HepG2 (cell line): ENCODE data around the gene CC2D1A. TPM values are rescaled to one million over a fixed set of nuclear protein-coding genes. Genes with fewer than 3 reads are reported as not detected.

Experiments used
- CEBPB ChIP-seq: IDR thresholded peaks from 2 replicates; pipeline ENCODE4 v1.6.1; 2011; ENCODE audit warnings: low read depth, low read length, improper control_type of control experiment, borderline replicate concordance
- CHD2 ChIP-seq: IDR thresholded peaks from 2 replicates; pipeline ENCODE4 v1.6.1; 2011; ENCODE audit warnings: low read depth, low read length, improper control_type of control experiment
- FOXC1 ChIP-seq: sonication (generic); formaldehyde crosslinking; IDR thresholded peaks from 2 replicates; pipeline ENCODE4 v1.8.0; 2022; ENCODE audit warnings: mild to moderate bottlenecking, missing genetic modification reagents, borderline replicate concordance
- HDAC6 ChIP-seq: fragments of 200-600 bp; sonication (generic); IDR thresholded peaks from 2 replicates; pipeline ENCODE4 v1.7.0; 2017; ENCODE audit warnings: mild to moderate bottlenecking, antibody characterized with exemption, low read length, low read depth
- HES4 ChIP-seq: sonication (generic); formaldehyde crosslinking; IDR thresholded peaks from 2 replicates; pipeline ENCODE4 v1.9.0; 2021; ENCODE audit warnings: mild to moderate bottlenecking, missing genetic modification reagents, borderline replicate concordance
- MAZ ChIP-seq, 2 experiments: sonication (generic) in 1 of 2; formaldehyde crosslinking in 1 of 2; IDR thresholded peaks; 2 replicates each; pipeline versions ENCODE4 v1.5.0 to v1.6.1; 2012 to 2020; ENCODE audit warnings: low read depth in 2 of 2, mild to moderate bottlenecking in 2 of 2, borderline replicate concordance in 1 of 2, improper control_type of control experiment in 1 of 2, low read length in 1 of 2, missing genetic modification reagents in 1 of 2, moderate library complexity in 1 of 2
- MYPOP ChIP-seq: sonication (generic); formaldehyde crosslinking; IDR thresholded peaks from 2 replicates; pipeline ENCODE4 v1.8.1; 2023; ENCODE audit warnings: mild to moderate bottlenecking, moderate library complexity, missing genetic modification reagents
- NR2F6 ChIP-seq, 2 experiments: IDR thresholded peaks; 2 replicates each; pipeline ENCODE4 v1.6.1; 2016; ENCODE audit warnings: antibody characterized with exemption in 1 of 2, mild to moderate bottlenecking in 1 of 2
- PAWR ChIP-seq: sonication (generic); formaldehyde crosslinking; IDR thresholded peaks from 2 replicates; pipeline ENCODE4 v1.4.0; 2020; ENCODE audit warnings: missing genetic modification reagents, mild to moderate bottlenecking, borderline replicate concordance
- RBM39 ChIP-seq: fragments of 200-400 bp; formaldehyde crosslinking; IDR thresholded peaks from one replicate; pipeline ENCODE4 v1.6.1; 2018; ENCODE audit warnings: antibody characterized with exemption, mild to moderate bottlenecking, low read depth, low read length; ENCODE audit not compliant: poor library complexity, severe bottlenecking
- RNF219 ChIP-seq: sonication (generic); formaldehyde crosslinking; IDR thresholded peaks from 2 replicates; pipeline ENCODE4 v1.5.0; 2020; ENCODE audit warnings: mild to moderate bottlenecking, missing genetic modification reagents
- SOX5 ChIP-seq: IDR thresholded peaks from 2 replicates; pipeline ENCODE4 v1.6.1; 2016; ENCODE audit warnings: borderline replicate concordance
- TBL1XR1 ChIP-seq: fragments of 150-350 bp; IDR thresholded peaks from 2 replicates; pipeline ENCODE4 v1.6.1; 2014; ENCODE audit warnings: borderline replicate concordance, low read length; ENCODE audit not compliant: partially characterized antibody
- TFDP2 ChIP-seq: sonication (generic); formaldehyde crosslinking; IDR thresholded peaks from 2 replicates; pipeline ENCODE4 v1.4.0; 2020; ENCODE audit warnings: missing genetic modification reagents
- ZBTB3 ChIP-seq: sonication (generic); formaldehyde crosslinking; IDR thresholded peaks from 2 replicates; pipeline ENCODE4 v1.4.0; 2020; ENCODE audit warnings: low read depth, mild to moderate bottlenecking, moderate library complexity, missing genetic modification reagents, borderline replicate concordance
- ZNF263 ChIP-seq: sonication (generic); formaldehyde crosslinking; IDR thresholded peaks from 2 replicates; pipeline ENCODE4 v1.4.0; 2020; ENCODE audit warnings: missing genetic modification reagents
- ZNF276 ChIP-seq: sonication (generic); formaldehyde crosslinking; IDR thresholded peaks from 2 replicates; pipeline ENCODE4 v1.4.0; 2020; ENCODE audit warnings: mild to moderate bottlenecking, low read depth, missing genetic modification reagents
- polyA plus RNA-seq, 8 experiments: library from polyadenylated mRNA; depleted of rRNA in 3 of 8; stranded (reverse) in 7 of 8; unstranded in 1 of 8; fragments of >200 nt; fragmentation: Illumina TruSeq in 4 of 8; extraction: Trizol in 4 of 8; gene quantifications; 2 replicates each; pipeline versions ENCODE4 v1.2.1 to v1.2.3, GENCODE V29; 2011 to 2016; ENCODE audit warnings: low read depth in 4 of 8, missing spikeins in 1 of 8, mixed read lengths in 1 of 8; ENCODE audit not compliant: insufficient read depth in 1 of 8
- total RNA-seq, 5 experiments: library from RNA; depleted of rRNA; stranded (reverse); fragments of >200 nt; fragmentation: Illumina TruSeq; extraction: Trizol; gene quantifications; 2 replicates each; pipeline ENCODE4 v1.2.3, GENCODE V29; 2016; ENCODE audit warnings: low read depth in 1 of 5
- TF ChIP-seq, protein P1 (sequence below): sonication (generic); formaldehyde crosslinking; conservative IDR thresholded peaks from 2 replicates; pipeline ENCODE4 v1.5.0; 2020; ENCODE audit warnings: missing genetic modification reagents

Gene CC2D1A
- total and polyA plus RNA-seq, 2 of the 13 experiments (the other 11 are each of a cell fraction or from before 2014, with no cell fraction given), result 9.7 to 11.5 TPM

DNA sequence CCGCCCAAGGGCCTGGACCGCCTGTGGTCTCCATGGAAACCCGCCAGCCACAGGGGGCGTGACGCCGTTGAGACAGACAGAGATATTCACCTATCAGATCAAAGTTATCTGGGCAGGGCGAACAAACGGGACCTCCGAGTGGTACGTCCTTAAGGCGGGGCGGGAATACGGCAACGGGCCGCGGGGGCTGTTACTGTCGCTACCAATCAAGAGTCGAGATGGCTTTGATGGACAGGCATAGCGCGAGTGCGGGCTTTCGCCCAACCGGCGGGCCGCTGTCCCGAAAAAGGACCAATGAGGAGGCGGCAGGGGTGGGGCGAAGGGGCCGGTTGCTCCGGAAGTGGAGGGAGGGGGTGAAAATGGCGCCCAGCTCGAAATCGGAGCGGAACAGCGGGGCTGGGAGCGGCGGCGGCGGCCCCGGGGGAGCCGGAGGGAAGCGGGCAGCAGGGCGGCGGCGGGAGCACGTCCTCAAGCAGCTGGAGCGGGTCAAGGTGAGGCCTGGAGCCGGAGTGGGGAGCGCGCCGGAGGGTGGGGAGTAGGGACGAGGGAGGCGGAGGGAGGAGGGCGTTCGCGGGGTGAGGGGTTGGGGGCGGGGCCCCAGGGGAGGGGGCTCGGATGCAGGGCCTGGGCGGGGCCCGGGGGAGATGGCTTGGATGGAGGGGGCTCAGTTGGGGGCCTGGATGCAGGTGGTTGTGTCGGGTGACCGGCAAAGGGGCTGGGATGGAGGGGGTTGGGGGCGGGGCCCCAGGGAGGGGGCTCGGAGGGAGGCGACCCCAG, 46.3 kb downstream of the CC2D1A start, which contains the start of gene DCAF15 (continued):
- peak; percentile 87 for TF ChIP-seq ZNF276
- TF ChIP-seq CHD2, result peak; percentile 60; the same call in 1 of the 2 replicates
- TF ChIP-seq ZBTB3 (CRISPR knock-in tag), result no peak
- no peak for TF ChIP-seq HES4 (CRISPR knock-in tag)
- TF ChIP-seq MYPOP (CRISPR knock-in tag), result no peak
- TF ChIP-seq ZNF263 (CRISPR knock-in tag), result peak; percentile 86
- TF ChIP-seq RNF219, result no peak
- TF ChIP-seq, protein P1, sequence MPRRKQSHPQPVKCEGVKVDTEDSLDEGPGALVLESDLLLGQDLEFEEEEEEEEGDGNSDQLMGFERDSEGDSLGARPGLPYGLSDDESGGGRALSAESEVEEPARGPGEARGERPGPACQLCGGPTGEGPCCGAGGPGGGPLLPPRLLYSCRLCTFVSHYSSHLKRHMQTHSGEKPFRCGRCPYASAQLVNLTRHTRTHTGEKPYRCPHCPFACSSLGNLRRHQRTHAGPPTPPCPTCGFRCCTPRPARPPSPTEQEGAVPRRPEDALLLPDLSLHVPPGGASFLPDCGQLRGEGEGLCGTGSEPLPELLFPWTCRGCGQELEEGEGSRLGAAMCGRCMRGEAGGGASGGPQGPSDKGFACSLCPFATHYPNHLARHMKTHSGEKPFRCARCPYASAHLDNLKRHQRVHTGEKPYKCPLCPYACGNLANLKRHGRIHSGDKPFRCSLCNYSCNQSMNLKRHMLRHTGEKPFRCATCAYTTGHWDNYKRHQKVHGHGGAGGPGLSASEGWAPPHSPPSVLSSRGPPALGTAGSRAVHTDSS (CRISPR knock-in tag), result no peak
- no peak for TF ChIP-seq HDAC6
- TF ChIP-seq TFDP2 (CRISPR knock-in tag), result peak; percentile 57; the same call in 1 of the 2 replicates
- TF ChIP-seq CEBPB, result no peak
- TF ChIP-seq RBM39, result peak; percentile 41
- no peak for TF ChIP-seq PAWR (CRISPR knock-in tag)
- TF ChIP-seq TBL1XR1, result no peak
- 0 out of 2 replicates have a peak, but pooled peaks have one; percentile 7 for TF ChIP-seq SOX5 (CRISPR knock-in tag)
- TF ChIP-seq NR2F6 (IDR thresholded peaks at IDR 0.05), result no peak
- no peak for TF ChIP-seq NR2F6 (CRISPR knock-in tag; IDR thresholded peaks at IDR 0.05)
- peak; percentile 69; the same call in 1 of the 2 replicates for TF ChIP-seq MAZ (IDR thresholded peaks at IDR 0.05; ENCODE audit: borderline replicate concordance, low read depth, low read length)
- TF ChIP-seq MAZ (CRISPR knock-in tag; IDR thresholded peaks at IDR 0.05; ENCODE audit: low read depth), result peak; percentile 84
- no peak for TF ChIP-seq FOXC1 (CRISPR knock-in tag)
